DOHH2 (cell line): Measurements from ENCODE around the gene CEP112.

Source experiments
- H3F3A ChIP-seq: fragments of 200-600 bp; sonication (generic), shearing (Covaris generic); 2 replicates; pipeline ENCODE4 v1.6.0; 2016; ENCODE audit warnings: antibody characterized with exemption, mild to moderate bottlenecking; ENCODE audit not compliant: control insufficient read depth, insufficient read depth
- H3K27ac ChIP-seq: fragments of 200-600 bp; sonication (generic); 2 replicates; pipeline ENCODE4 v1.5.1; 2014; ENCODE audit warnings: low read depth, mild to moderate bottlenecking, low read length, moderate library complexity
- H3K27me3 ChIP-seq: fragments of 200-600 bp; sonication (generic); 2 replicates; pipeline ENCODE4 v1.6.1; 2014; ENCODE audit warnings: mild to moderate bottlenecking, low read length, mixed read lengths; ENCODE audit not compliant: control insufficient read depth
- H3K36me3 ChIP-seq: fragments of 200-600 bp; sonication (generic); 2 replicates; pipeline ENCODE4 v1.6.1; 2014; ENCODE audit warnings: mild to moderate bottlenecking, low read length, moderate library complexity, mixed read lengths; ENCODE audit not compliant: control insufficient read depth
- H3K4me1 ChIP-seq: fragments of 200-600 bp; sonication (generic); 2 replicates; pipeline ENCODE4 v1.6.1; 2014; ENCODE audit warnings: mild to moderate bottlenecking, low read length, mixed read lengths; ENCODE audit not compliant: control insufficient read depth
- H3K4me2 ChIP-seq: fragments of 200-600 bp; sonication (generic); 2 replicates; pipeline ENCODE4 v1.6.0; 2014; ENCODE audit warnings: mild to moderate bottlenecking, low read length, moderate library complexity
- H3K4me3 ChIP-seq: fragments of 200-600 bp; sonication (generic); 2 replicates; pipeline ENCODE4 v1.5.1; 2014; ENCODE audit warnings: mild to moderate bottlenecking, low read length, mixed read lengths
- H3K79me2 ChIP-seq: fragments of 200-600 bp; sonication (generic); 2 replicates; pipeline ENCODE4 v1.6.1; 2014; ENCODE audit warnings: mild to moderate bottlenecking, low read length, mixed read lengths; ENCODE audit not compliant: control insufficient read depth
- H3K9me2 ChIP-seq: fragments of 200-600 bp; sonication (generic); replicated peaks from 2 replicates; pipeline ENCODE4 v1.6.1; 2014; ENCODE audit warnings: mild to moderate bottlenecking, low read length, mixed read lengths; ENCODE audit not compliant: control insufficient read depth
- H3K9me3 ChIP-seq: fragments of 200-600 bp; sonication (generic); 2 replicates; pipeline ENCODE4 v1.6.1; 2014; ENCODE audit warnings: antibody characterized with exemption, low read length, mixed read lengths; ENCODE audit not compliant: control insufficient read depth, insufficient read depth
- H4K20me1 ChIP-seq: fragments of 200-600 bp; sonication (generic); 2 replicates; pipeline ENCODE4 v1.6.0; 2014; ENCODE audit warnings: low read depth, mild to moderate bottlenecking, antibody characterized with exemption, low read length, moderate library complexity; ENCODE audit not compliant: control insufficient read depth, insufficient read depth
- EZH2phosphoT487 ChIP-seq: fragments of 200-600 bp; sonication (generic); IDR thresholded peaks from 2 replicates; pipeline ENCODE4 v1.6.1; 2017; ENCODE audit warnings: borderline replicate concordance, mild to moderate bottlenecking, antibody characterized with exemption, low read length, moderate library complexity, mixed read lengths
- TF ChIP-seq, protein P1 (sequence below): fragments of 200-600 bp; sonication (generic); IDR thresholded peaks from one replicate; pipeline ENCODE4 v1.5.1; 2014; ENCODE audit warnings: antibody characterized with exemption, mild to moderate bottlenecking, low read depth, low read length; ENCODE audit not compliant: poor library complexity, severe bottlenecking

Gene CEP112

DNA sequence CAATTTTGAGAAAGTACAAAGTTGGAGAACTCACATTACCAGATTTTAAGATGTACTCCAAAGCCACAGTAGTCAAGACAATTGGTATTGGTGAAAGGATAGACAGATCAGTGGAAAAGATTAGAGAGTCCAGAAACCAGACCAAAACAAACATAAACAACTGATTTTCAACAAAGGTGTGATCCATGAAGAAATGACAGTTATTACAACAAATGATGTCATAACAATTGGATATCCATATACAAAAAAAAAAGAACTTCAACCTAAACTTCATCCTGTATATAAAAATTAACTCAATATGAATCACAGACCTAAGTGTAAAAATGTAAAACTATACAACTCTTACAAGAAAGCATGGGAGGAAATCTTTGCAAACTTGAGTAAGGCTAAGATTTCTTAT, 8.4 kb downstream of the CEP112 start:
- Histone ChIP-seq H3K4me3 (no peak overlapping the region), H3F3A (no peaks in the 10 kb centered on the region), H3K79me2 (peaks cover 21% of the 10 kb centered on the region), H4K20me1 (no peaks in the 10 kb centered on the region), H3K9me3 (peaks cover 7% of the 10 kb centered on the region; the same call in 1 of the 2 replicates), H3K27ac (no peak overlapping the region), H3K9me2 (no peaks in the 10 kb centered on the region), H3K4me2 (no peak overlapping the region), H3K27me3 (no peaks in the 10 kb centered on the region), H3K36me3 (peaks cover 28% of the 10 kb centered on the region), H3K4me1 (peaks cover 16% of the 10 kb centered on the region)
- no peak for TF ChIP-seq EZH2phosphoT487
- TF ChIP-seq, protein P1, sequence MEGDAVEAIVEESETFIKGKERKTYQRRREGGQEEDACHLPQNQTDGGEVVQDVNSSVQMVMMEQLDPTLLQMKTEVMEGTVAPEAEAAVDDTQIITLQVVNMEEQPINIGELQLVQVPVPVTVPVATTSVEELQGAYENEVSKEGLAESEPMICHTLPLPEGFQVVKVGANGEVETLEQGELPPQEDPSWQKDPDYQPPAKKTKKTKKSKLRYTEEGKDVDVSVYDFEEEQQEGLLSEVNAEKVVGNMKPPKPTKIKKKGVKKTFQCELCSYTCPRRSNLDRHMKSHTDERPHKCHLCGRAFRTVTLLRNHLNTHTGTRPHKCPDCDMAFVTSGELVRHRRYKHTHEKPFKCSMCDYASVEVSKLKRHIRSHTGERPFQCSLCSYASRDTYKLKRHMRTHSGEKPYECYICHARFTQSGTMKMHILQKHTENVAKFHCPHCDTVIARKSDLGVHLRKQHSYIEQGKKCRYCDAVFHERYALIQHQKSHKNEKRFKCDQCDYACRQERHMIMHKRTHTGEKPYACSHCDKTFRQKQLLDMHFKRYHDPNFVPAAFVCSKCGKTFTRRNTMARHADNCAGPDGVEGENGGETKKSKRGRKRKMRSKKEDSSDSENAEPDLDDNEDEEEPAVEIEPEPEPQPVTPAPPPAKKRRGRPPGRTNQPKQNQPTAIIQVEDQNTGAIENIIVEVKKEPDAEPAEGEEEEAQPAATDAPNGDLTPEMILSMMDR, result no peak

DNA sequence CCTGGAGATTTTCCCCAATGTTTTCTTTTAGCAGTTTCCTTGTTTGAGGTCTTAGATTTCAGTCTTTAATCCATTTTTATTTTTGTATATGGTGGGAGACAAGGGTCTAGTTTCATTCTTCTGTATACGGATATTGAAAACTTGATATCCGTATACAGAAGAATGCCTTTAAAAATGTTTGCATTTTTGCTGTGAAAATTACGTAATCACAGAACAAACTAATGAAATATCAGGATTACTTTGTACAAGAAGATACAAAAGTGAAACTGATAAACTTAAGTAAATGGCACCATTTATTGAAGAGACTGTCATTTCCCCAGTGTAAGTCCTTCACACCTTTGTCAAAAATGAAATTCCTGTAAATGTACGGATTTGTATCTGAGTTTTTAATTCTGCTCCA, 13.3 kb downstream of the CEP112 start:
- Histone ChIP-seq H3K4me1 (no peaks in the 10 kb centered on the region), H3K4me3 (no peak overlapping the region), H3K79me2 (peaks cover 1% of the 10 kb centered on the region; the same call in 1 of the 2 replicates), H3K9me2 (no peaks in the 10 kb centered on the region), H3K36me3 (peaks cover 23% of the 10 kb centered on the region), H3K4me2 (no peak overlapping the region), H3F3A (no peaks in the 10 kb centered on the region), H3K27me3 (no peaks in the 10 kb centered on the region), H4K20me1 (no peaks in the 10 kb centered on the region), H3K9me3 (no peaks in the 10 kb centered on the region), H3K27ac (no peak overlapping the region)
- TF ChIP-seq EZH2phosphoT487, result no peak
- TF ChIP-seq, protein P1, result no peak

DNA sequence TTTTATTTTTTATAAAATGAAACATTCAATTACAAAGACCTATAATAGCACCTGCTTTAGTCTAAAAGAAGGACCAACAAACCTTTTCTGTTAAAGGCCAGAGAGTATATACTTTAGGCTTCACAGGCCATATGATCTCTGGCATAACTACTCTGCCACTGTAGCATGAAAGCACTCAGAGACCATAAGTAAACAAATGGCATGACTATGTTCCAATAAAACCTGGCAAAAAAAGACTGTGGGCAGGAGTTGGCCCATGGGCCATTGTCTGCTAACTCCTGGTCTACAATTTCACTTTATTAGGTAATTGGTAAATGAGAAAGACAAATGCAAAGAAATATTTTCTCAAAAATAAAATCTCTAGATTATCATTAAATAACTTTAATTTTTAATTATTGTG, 14.9 kb downstream of the CEP112 start:
- H3K79me2 ChIP-seq, result no peaks in the 10 kb centered on the region
- H3K4me3 ChIP-seq, result no peak overlapping the region
- no peaks in the 10 kb centered on the region for H3K4me1 ChIP-seq
- H3K27ac ChIP-seq, result no peak overlapping the region
- H3F3A ChIP-seq, result no peaks in the 10 kb centered on the region
- H3K36me3 ChIP-seq, result peaks cover 15% of the 10 kb centered on the region
- H3K9me2 ChIP-seq, result no peaks in the 10 kb centered on the region
- H3K9me3 ChIP-seq, result no peaks in the 10 kb centered on the region
- H3K27me3 ChIP-seq, result no peaks in the 10 kb centered on the region
- no peaks in the 10 kb centered on the region for H4K20me1 ChIP-seq
- TF ChIP-seq, protein P1, result no peak
- no peak for TF ChIP-seq EZH2phosphoT487
- H3K4me2 ChIP-seq, result no peak overlapping the region

DNA sequence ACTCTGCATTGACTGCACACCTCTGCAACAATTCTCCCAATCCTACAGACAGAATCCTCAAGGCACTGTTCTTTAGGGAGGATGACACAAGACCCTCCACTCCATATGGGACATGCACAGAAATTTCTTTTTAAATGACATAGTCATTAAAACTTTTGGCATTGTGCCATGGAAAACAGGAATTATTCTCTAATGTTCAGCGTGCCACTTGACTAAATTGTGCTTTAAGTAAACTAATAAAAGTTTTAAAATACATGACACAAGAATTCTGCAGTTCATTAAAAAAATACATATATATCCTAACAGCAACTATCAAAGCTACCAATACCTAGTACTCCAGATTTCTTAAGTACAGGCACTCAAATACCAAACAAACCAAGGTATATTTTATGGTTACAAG, 16.0 kb downstream of the CEP112 start:
- H3K4me3 ChIP-seq, result no peak overlapping the region
- no peaks in the 10 kb centered on the region for H3K79me2 ChIP-seq
- no peak overlapping the region for H3K4me2 ChIP-seq
- no peaks in the 10 kb centered on the region for H3K9me2 ChIP-seq
- peaks cover 3% of the 10 kb centered on the region; the same call in 1 of the 2 replicates for H3K36me3 ChIP-seq
- H3K4me1 ChIP-seq, result no peaks in the 10 kb centered on the region
- H3K27ac ChIP-seq, result no peak overlapping the region
- no peaks in the 10 kb centered on the region for H4K20me1 ChIP-seq
- no peak for TF ChIP-seq EZH2phosphoT487
- TF ChIP-seq, protein P1, result no peak
- no peaks in the 10 kb centered on the region for H3K9me3 ChIP-seq
- H3K27me3 ChIP-seq, result no peaks in the 10 kb centered on the region
- H3F3A ChIP-seq, result no peaks in the 10 kb centered on the region
